GM21528 (cell line): ENCODE measurements around the gene CD47.

Experiments used
- ATAC-seq: cut with Tn5 transposase; IDR thresholded peaks from one replicate; pipeline ENCODE4 v1.9.1; 2021; ENCODE audit warnings: mild to moderate bottlenecking, moderate library complexity; ENCODE audit not compliant: unreplicated experiment, low FRiP score

The CD47 gene

DNA sequence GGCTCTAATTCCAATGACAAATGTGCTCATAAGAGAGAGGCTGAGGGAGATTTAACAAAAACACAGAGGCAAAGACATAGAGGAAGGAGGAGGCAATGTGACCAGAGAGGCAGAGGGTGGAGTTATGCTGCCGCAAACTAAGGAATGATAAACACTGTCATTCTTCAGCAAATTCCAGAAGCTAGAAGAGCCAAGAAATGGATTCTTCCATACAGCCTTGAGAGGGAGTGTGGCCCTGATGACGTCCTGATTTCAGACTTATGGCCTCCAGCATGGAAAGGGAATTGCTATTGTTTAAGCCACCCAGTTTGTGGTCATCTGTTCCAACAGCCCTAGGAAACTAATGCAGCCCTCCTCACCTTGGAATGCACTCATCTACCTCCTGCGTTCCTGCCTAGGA, 30.5 kb downstream of the CD47 start:
- no peak for ATAC-seq

DNA sequence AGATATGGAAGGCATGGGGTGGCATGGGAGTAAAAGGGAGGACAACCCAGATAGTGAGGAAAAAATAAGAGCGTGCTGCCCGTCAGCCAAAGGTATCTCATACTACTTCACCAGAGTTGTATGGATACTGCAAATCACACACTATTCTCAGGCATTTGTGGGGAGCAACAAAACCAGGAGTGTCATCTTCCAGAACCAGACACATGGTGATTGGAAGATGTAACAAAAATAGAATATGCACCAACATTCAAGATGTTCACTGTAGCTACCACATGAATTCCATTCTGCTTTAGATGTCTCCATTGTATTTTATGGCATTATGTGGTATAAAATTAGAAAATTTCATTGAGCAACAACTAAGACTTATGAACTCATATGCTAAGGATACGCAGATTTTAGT, 34.9 kb downstream of the CD47 start:
- ATAC-seq = no peak

DNA sequence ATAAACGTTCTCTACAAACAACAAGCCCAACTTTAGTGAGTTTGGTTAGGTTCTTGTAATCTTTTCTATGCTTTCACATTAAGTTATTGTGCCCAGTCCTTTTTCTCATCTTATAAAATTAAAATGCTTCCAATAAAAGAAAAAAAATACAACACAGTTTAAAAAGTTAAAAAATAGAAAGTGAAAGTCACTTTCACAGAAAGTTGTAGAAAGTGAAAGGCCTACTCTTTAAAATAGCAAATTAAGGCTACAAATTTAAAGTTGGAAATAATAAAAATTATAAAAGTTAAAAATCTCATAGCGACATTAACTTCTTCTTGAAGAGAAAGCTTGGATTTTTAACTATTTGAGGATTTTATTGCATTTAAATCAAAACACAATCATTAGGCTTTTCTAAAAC, 35.9 kb downstream of the CD47 start:
- ATAC-seq = no peak

DNA sequence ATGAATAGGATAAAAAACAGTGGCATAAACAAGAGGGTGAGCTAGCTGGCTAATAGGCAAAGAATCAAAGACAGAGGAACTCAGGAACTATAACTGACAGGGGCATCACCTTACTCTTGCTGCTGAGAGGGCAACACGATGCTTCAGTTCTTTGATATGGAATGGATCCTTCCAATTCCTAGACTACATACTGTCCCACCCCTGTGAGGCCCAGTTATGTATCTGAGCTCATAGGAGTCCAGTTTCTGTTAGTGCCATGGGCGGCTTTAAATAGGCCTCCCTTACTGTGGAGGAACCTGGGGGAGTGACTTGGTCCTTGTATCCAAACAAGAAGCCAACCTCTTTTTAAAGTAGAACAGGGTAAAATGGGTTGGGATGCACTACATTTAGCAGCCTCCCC, 37.3 kb downstream of the CD47 start:
- no peak for ATAC-seq

DNA sequence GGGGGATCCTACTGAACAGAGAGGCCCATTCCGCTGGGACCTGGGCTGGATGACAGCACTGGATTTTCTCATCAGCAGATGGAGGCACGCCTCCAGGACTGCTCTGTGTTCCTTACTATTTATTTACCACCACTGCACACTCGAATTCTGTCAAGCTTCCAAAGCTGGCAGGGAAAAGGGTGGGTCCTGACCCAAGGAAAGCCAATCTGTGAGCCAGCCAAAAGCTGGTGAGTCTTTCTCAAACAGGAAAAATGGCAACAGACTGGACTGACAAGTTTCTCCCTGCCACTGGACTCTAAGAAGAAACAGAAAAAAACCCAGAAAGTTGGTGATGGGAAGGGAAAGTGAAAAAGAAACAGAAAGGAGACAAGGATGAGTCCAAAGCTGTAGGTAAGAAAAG, 37.8 kb downstream of the CD47 start:
- no peak for ATAC-seq

DNA sequence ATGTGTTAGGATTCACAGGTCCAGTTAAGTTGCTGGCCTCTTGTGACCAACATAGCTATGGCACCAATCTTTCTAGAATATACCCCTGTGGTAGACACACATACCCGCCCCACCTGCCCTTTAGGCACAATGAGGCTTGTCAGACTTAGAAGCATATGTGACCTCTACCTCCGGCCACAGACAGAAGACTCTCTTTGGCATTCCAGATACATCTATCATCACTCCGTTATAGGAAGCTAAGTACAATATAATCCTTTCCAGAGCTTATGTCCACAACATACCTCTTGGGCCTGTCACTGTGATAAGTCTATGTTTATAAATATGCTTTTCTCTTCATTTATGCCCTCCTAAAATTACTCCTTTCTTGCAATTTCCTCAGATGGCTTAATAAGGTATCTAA, 39.8 kb downstream of the CD47 start:
- ATAC-seq = no peak

DNA sequence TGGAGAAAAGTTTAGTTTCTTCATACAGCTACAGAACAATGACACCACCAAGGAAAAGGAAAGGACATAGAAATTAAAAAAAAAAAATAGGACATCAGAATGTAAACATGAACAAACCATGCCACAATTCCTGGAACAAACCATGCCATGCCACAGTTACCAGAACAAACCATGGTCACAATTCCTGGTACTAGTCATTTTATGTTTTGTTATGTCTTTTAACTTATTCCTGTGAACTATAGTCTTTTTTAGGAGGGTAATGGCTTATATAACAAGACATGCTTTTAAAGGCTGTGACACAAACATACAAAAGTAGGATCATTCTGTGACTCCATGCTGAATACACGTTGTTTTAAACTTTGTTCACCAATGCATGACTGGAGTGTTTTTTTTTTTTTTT, 42.8 kb downstream of the CD47 start:
- ATAC-seq = no peak

DNA sequence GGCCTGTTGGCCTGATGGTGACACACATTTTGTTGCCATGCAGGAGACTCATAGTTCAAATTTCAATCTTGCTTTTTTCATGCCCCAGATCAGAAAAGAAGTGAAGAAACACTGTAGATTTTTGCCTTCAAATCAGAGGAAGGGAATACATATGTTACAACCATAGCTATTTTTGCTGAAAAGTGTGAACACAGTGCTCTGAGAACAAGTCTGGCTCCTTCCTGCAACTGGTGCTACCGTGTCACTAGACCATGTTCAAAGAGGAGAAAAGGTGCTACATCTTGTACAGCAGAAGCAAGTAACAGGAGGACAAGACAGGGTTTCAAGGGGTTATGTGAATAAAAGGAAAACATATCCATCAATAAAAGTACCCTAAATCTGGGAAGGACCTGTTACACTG, 44.6 kb downstream of the CD47 start:
- ATAC-seq = no peak

DNA sequence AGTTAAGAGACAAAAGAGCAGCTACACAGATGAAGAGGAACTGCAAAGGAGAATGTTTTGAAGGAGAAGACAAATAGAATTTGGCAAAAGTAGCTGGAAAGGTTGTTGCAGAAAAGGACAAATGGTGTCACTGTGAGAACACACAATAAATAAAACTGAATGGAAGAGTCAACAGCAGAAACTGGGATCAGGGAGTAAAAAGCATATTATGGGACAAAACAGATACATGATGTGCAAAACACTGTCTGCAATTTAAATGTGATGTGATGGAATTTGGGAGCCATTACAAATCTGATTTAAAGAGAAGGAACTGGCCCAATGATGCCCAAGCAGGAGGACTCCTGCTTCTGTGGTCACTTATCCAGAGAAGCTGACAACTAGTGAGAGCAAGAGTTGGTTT, 46.1 kb downstream of the CD47 start:
- ATAC-seq = no peak

DNA sequence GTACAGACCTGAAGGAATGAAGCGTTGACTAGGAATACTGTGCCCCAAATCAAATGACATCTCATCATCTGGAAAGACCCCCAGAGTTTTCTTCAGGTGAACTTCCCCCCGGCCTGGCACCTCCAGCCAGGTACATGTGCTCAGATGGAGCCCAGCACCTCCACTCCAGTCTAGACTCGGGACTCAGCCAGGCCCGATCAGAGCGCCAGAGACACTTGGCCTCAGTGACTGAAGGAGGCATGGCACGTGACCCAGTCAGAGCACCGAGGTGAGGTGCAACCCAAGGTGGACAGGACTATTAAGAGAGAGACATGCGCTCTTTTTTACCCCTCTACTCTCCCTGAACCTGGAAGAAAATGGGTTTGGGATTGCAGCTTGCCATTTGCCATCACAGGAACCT, 48.5 kb downstream of the CD47 start:
- no peak for ATAC-seq

DNA sequence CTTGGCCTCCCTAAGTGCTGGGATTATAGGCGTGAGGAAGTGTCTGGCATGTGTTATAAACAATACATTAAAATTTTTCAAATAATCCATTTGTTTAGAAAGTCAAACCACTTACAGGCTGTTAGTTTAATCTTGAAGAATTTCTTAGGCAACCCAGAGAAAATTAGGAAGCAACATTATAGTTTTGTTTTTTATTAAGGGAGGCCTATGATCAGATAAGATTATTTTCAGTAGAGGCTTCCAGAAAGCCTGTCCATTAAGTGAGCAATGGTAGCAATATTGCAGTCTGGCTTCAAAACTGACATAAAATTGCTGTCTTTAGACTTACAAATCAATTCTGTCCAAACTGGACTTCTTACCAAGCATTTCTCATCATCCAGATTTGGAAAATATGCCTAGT, 49.6 kb downstream of the CD47 start:
- no peak for ATAC-seq

DNA sequence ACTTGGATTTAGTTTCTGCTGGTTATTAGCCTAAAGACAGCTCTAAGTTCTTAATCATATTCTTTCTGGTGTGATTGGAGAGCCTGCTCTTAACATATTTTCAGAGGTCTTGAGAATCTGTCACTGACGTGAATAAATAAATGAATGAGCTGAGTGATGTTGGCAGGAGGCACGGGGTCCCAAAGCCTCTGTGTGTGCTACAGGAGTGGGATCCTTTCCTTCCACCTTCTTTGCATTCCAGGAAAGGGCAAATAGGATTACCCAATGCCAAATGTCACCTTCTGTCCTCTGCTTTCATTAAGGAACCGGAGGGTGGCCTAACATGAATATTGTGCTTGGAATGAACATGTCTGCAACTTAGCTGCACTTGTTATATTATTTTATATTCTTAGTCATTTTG, 53.1 kb downstream of the CD47 start:
- ATAC-seq = no peak

DNA sequence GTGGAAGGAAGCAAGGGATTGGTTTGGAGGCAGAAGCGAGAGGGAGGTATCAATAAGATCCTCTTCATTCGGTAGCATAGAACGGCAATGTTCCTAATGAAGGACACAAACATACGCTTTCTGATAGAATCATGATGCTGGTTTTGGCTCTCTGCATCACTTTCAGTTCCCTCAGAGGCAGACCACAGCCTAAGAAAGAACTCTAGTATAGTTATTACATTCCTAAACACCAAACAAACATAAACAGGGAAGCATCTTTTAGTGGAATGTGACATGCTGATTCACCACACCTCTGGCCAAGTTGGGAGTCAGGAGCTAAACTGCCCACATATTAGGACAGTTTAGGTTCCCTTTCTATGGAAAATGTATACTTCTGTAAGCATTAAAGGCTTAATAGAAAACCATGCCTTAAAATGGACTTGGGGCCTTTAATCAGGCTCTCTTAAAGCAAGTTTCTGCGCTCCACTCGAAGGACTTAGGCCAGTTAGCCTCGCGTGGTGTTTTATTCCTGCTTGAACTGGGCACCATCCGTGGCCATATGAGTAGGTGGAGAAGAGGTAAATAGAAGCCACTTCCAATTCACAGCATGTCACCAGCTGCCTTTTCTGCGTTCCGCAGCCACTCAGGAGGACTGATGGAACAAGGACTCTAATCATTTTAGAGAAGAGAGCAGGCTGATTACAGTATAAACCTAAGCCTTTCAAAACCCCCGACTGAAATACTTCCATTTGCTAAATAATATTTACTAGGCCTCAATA, 53.7 kb downstream of the CD47 start:
- ATAC-seq = no peak

DNA sequence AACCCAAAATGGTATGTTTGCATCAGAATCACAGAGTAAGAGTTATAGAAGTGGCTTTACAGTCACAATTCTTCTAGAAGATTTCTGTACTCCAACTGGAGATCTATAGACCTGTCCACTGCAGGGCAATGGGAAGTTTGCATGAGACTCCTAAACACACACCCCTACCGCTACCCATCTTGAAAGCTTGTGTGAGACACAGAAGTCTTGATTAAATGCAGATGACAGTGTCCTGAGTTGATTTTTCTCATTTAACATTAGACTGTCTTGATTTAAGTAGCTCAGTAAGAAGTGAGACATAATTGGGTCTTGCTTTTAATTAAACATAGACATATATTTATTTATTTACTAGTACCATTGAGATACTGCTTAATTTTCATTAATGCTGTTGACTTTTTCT, 54.4 kb downstream of the CD47 start:
- no peak for ATAC-seq

DNA sequence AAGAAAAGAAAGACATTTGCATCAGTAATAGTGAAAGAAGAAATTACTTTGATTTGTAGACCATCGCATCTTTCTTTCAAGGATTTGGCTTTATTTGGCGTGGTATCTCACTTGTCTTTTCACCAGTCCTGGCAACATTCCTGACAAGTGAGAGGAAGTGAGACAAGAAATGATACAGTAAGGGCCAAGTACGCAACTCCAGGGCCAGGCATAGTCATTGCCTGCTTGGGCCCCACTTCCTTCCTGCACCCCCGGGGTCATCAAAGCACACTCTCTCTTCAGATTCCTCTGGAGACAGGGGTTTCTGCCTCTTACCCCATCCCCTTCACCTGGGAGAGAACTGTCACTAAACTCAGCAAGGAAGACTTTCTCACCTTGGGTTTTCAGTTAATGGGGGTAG, 55.1 kb downstream of the CD47 start:
- ATAC-seq = no peak

DNA sequence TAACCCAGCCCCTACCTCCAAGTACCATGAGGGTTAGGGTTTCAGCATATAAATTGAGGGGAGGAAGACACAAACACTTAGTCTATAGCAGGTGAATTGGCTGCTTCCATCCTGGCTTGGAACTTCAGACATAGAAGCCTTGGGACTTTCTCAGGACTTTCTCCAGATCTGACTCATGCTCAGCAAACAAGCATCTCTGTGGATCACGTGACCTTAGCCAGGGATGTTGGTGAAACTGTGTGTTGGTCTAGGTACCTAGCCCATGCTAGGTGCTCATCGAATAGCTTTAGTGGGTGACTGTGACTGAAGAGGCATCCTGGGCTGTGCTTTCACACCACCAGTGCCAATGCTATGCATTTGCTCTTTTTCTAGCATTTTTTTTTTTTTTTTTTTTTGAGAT, 58.9 kb downstream of the CD47 start:
- ATAC-seq = no peak

DNA sequence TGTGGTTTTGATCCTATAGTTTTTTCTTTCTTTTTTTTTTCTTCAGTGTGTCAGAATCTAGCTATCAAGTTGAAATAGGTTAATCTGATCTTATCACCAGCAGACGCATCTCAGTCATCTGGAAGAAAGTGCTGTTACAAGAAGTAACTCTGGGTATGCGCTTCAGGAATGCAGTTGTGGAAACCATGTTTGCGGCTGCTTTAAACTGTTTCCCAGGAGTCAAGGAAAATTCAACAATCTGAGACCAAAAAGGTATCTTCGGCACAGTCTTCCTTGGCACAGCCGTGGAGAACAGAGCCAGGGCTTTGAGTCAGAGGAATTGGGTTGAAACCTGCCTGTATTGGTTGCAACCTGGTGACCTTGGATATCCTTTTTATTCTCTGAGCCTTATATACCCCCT, 59.9 kb downstream of the CD47 start:
- no peak for ATAC-seq

DNA sequence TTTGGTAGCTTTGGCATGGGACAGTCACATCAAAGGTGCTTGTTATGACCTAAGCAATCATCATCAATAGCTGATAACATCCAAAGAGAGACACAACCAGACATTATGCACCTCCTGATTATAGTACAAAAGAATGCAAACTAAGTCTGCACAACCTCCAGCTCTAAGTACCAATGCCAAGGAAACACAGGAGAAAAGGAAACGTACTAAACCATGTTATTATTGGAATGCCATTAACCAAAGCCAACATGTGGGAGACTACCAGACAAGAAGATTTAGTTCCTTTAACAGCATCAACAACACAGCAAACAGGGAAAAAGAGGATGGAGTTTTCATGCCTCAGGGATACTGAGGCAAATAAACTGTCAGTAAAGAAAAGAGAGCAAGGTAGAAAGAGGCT, 61.4 kb downstream of the CD47 start:
- ATAC-seq = no peak

DNA sequence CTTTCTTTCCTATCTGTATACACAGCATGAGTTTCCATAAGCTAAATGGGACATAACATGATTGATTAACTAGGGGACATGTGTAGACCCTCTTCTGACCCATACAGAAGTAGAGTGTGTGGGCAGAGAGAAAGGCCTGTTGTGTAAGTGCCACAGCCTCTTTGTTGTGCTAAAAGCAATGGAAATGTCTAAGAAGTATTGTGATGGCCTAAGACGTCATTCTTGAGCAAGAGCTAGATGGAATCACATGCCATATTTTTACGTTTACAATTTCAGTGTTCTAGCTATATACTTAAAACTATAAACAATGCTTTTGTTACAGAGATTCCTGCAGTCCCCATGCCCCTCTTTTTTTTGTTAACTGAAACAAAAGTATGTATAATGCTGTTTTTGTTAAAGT, 61.9 kb downstream of the CD47 start:
- ATAC-seq = no peak

DNA sequence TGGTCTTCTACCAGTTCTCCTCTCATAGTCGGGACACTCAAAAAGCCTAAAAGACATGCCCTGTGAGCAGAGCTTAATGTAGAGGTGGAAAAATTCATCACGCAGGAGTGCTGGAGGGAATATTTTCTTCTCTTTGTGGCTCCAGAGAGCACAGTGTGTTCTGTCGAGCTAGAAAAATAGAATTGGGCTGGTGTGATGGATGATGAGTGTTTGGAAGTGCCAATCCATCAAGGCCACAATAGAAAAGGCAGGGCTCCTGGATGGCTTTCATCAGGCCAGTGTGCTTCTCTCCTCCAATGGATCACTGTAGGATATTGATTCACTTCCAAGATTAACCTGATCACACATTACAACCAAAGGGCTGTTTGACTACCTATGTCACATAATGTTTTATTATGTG, 65.7 kb downstream of the CD47 start:
- no peak for ATAC-seq

DNA sequence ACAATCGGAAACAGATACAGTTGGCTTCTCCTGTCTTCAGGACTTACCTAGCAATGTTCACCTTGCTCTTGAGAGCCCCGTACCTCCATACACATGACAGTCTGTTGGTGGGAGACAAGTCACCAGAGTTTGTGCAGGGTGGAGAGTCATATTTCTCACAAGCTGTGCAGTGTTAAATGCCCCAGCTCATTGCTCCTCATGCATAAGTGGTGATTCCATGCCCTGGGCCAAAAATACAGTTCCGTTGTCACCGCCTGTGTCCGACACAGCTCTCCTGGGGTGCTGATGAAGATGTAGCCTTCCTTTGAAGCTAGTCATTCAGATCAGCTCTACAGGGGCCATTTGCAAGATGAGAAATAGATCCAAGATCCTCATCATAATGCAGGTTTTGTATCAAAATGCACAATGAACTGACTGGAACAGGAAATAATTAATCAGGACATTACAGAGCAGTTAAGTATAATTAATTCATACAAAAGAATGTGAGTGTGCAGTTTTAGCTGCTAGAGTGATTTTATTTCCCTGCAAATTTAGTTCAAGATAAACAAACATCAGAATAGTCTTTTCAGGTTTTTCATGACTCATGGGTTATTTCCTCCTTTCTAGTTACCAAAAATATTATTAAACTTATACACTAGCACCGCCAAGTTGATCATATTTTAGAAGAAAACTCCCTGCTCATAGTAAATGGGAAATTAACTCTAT, 66.5 kb downstream of the CD47 start:
- ATAC-seq = no peak
